ENCODE data around the gene UGT1A9.

- TF ChIP-seq POLR2A (IDR thresholded peaks at IDR 0.05; ENCODE audit: low read depth, low read length) (no peak), RCOR1 (IDR thresholded peaks at IDR 0.05; ENCODE audit: insufficient replicate concordance, low read length) (no peak), CHD1 (IDR thresholded peaks at IDR 0.05; ENCODE audit: low read depth, low read length) (no peak), MXI1 (IDR thresholded peaks at IDR 0.05; ENCODE audit: borderline replicate concordance, low read depth, low read length) (no peak), ELK1 (IDR thresholded peaks at IDR 0.05; ENCODE audit: borderline replicate concordance, low read depth, low read length) (no peak), CTCF (conservative IDR thresholded peaks at IDR 0.05; ENCODE audit: low read depth, low read length) (no peak), BHLHE40 (IDR thresholded peaks at IDR 0.05; ENCODE audit: low read depth, low read length) (no peak), RAD21 (IDR thresholded peaks at IDR 0.05; ENCODE audit: low read length) (no peak), MAFK (IDR thresholded peaks at IDR 0.05; ENCODE audit: low read depth, low read length) (no peak), RFX5 (IDR thresholded peaks at IDR 0.05; ENCODE audit: low read depth, low read length) (no peak), CEBPB (IDR thresholded peaks at IDR 0.05; ENCODE audit: low read depth, low read length) (no peak), USF2 (IDR thresholded peaks at IDR 0.05; ENCODE audit: low read depth, low read length) (no peak), SMC3 (IDR thresholded peaks at IDR 0.05; ENCODE audit: low read depth, low read length) (no peak)
These were observed 1.2 kb downstream of the UGT1A9 start for GRCh38 chr2:233672886-233673285.
